Nephron (organoid): ENCODE results near the gene SMIM15.
A peak's percentile ranks its signal among the peaks of the same experiment; 100 is the strongest.

Experiments
- H3K27ac Mint-ChIP-seq, 3 experiments: 2 replicates each; pipeline ENCODE4 v1.8.0; 2020; ENCODE audit warnings: mixed read lengths in 3 of 3, mild to moderate bottlenecking in 2 of 3, moderate library complexity in 1 of 3
- H3K27me3 Mint-ChIP-seq: 2 replicates; pipeline ENCODE4 v1.8.0; 2021; ENCODE audit warnings: low read depth, mild to moderate bottlenecking, moderate library complexity, mixed read lengths
- H3K36me3 Mint-ChIP-seq: 2 replicates; pipeline ENCODE4 v1.8.0; 2020; ENCODE audit warnings: low read depth, mixed read lengths
- H3K4me1 Mint-ChIP-seq: 2 replicates; pipeline ENCODE4 v1.8.0; 2020; ENCODE audit warnings: mixed read lengths
- H3K4me3 Mint-ChIP-seq, 3 experiments: 2 replicates each; pipeline ENCODE4 v1.8.0; 2020; ENCODE audit warnings: mild to moderate bottlenecking in 3 of 3, mixed read lengths in 3 of 3, moderate library complexity in 2 of 3
- H3K9me3 Mint-ChIP-seq: 2 replicates; pipeline ENCODE4 v1.8.0; 2020; ENCODE audit warnings: mixed read lengths
- CTCF ChIP-seq, 3 experiments: fragments of 200-600 bp; sonication (generic); IDR thresholded peaks; one replicate each; pipeline ENCODE4 v1.5.0; 2021; ENCODE audit warnings: antibody characterized with exemption in 3 of 3; ENCODE audit not compliant: unreplicated experiment in 3 of 3

The SMIM15 gene

DNA sequence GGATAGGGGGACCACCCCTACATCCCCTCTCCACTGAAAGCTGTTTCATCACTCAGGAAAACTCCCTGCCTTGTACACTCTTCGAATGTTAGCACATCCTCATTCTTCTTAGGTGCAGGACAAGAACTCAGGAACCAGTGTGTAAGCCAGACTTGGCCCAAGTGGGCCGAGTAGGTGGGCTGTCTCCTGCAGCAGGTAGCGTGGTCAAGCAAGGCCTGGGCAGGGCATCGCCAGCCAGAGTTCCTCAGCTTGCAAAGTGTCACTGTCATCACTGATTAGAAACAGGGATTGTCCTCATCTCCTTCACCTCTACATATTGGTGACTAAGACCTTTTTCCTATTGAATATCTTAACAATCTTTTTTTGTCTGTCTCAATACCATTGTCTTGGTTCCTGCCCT lies 22.3 kb downstream of the SMIM15 start:
- Mint-ChIP-seq H3K4me1 (peaks cover 13% of the 10 kb centered on the region), H3K9me3 (no peaks in the 10 kb centered on the region), H3K27me3 (no peaks in the 10 kb centered on the region), H3K27ac (peak overlapping the region in 2 of 3 experiments; percentile 41 to 57), H3K4me3 (no peak overlapping the region), H3K36me3 (no peaks in the 10 kb centered on the region)
- TF ChIP-seq CTCF (IDR thresholded peaks at IDR 0.05; ENCODE audit: unreplicated experiment in 3 of 3) = no peak

DNA sequence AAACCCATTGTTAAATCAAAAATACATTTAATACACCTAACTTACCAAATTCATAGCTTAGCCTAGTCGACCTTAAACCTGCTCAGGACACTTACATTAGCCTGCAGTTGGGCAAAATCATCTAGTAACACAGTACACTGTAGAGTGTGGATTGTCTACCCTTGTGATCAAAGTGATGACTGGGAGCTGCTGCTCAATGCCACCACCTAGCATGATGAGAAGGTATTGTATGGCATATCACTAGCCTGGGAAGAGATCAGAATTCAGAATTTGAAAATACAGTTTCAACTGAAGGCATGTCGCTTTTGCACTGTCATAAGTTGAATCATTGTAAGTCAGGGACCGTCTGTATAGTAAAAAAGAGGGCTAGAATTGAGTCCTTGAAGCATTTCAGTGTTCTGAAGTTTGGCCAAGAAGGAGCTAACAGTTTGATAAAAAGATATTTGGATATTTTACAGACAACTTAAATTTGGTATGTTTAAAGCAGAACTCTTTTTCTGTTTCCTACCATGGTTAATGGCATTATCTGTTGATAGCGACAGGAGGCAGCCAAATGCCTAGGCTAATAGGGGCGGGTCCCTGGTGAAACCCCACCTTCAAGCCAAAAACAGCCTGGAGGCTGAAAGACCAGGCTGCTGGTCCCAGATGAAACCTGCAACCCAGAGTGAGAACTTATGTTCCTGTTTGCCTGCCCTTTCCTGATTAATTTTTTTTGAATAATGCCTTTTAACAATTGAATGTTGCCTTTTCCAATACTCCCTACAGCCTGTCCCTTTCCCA lies 23.0 kb downstream of the SMIM15 start:
- TF ChIP-seq CTCF (IDR thresholded peaks at IDR 0.05; ENCODE audit: unreplicated experiment in 3 of 3) = peak in 1 of 3 experiments; percentile 9

DNA sequence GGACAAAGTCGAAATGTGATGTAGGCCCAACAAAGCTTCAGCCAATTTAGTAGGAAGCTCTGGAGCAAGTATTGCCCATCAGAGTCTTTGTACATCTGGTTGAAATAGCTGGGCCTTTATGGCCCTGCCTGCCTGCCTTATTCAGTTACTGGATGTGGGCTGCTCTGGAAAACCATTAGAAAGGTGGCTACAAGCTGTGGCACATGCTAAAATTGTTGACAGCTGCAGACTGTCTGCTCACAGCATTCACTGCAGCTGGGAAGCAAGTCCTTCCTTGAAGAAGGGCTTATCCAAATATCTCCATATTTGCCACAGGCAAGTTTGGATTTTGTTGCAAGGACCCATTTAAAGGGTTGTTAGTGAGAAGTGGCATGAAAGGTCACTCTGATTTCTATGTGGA lies 24.4 kb downstream of the SMIM15 start:
- no peak for TF ChIP-seq CTCF (IDR thresholded peaks at IDR 0.05; ENCODE audit: unreplicated experiment in 3 of 3)
- no peaks in the 10 kb centered on the region for H3K9me3 Mint-ChIP-seq
- H3K36me3 Mint-ChIP-seq = no peaks in the 10 kb centered on the region
- H3K4me3 Mint-ChIP-seq = no peak overlapping the region
- H3K27me3 Mint-ChIP-seq = no peaks in the 10 kb centered on the region
- peak overlapping the region in 2 of 3 experiments; percentile 8 to 85 for H3K27ac Mint-ChIP-seq
- H3K4me1 Mint-ChIP-seq = peaks cover 13% of the 10 kb centered on the region

More for the DNA sequence above, 23.0 kb downstream of the SMIM15 start:
- Mint-ChIP-seq H3K4me1 (peaks cover 13% of the 10 kb centered on the region), H3K36me3 (no peaks in the 10 kb centered on the region), H3K27ac (peak overlapping the region; percentile 37 to 85 (median 66)), H3K4me3 (no peak overlapping the region), H3K9me3 (no peaks in the 10 kb centered on the region), H3K27me3 (no peaks in the 10 kb centered on the region)

DNA sequence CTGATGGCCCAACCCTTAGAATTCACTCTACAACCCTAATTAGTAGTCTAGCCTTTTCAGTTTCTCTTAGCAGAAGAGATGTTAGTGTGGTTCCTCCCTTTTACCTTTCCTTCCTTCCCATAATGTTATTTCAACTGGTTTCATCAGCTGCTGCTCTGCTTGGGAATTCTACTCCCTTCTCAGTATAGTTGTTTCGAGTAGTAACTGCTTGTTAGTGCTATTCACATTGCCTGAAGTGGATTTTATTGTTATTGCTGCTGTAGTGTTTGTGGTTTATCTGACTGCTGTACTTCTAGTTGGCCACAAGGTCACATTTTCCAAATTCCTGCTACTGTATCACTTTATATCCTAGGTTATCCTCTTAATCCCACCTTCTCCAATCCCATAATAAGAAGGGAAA lies 29.7 kb downstream of the SMIM15 start:
- TF ChIP-seq CTCF (IDR thresholded peaks at IDR 0.05; ENCODE audit: unreplicated experiment in 3 of 3) = no peak
- H3K36me3 Mint-ChIP-seq = no peaks in the 10 kb centered on the region
- H3K27me3 Mint-ChIP-seq = no peaks in the 10 kb centered on the region
- no peak overlapping the region for H3K27ac Mint-ChIP-seq
- H3K4me3 Mint-ChIP-seq = no peak overlapping the region
- no peaks in the 10 kb centered on the region for H3K4me1 Mint-ChIP-seq
- H3K9me3 Mint-ChIP-seq = no peaks in the 10 kb centered on the region

- Mint-ChIP-seq H3K4me1 (no peaks in the 10 kb centered on the region), H3K4me3 (no peak overlapping the region), H3K9me3 (peaks cover 3% of the 10 kb centered on the region), H3K27me3 (no peaks in the 10 kb centered on the region), H3K27ac (no peak overlapping the region), H3K36me3 (peaks cover 7% of the 10 kb centered on the region)
- no peak for TF ChIP-seq CTCF (IDR thresholded peaks at IDR 0.05; ENCODE audit: unreplicated experiment in 3 of 3)
These were observed 32.0 kb downstream of the SMIM15 start for GRCh38 chr5:61130289-61130688.

GRCh38 chr5:61123145-61123544 lies 39.1 kb downstream of the SMIM15 start:
- peaks cover 7% of the 10 kb centered on the region for H3K36me3 Mint-ChIP-seq
- no peak overlapping the region for H3K27ac Mint-ChIP-seq
- no peak overlapping the region for H3K4me3 Mint-ChIP-seq
- TF ChIP-seq CTCF (IDR thresholded peaks at IDR 0.05; ENCODE audit: unreplicated experiment in 3 of 3) = no peak
- no peaks in the 10 kb centered on the region for H3K4me1 Mint-ChIP-seq
- peaks cover 3% of the 10 kb centered on the region for H3K9me3 Mint-ChIP-seq
- H3K27me3 Mint-ChIP-seq = no peaks in the 10 kb centered on the region
